HuH-7.5 (cell line): ENCODE results near the gene LPCAT1.

Experiments
- DNase-seq: peaks from one replicate; pipeline ENCODE4 v3.0.0; 2011; ENCODE audit warnings: low spot score

Gene LPCAT1

DNA sequence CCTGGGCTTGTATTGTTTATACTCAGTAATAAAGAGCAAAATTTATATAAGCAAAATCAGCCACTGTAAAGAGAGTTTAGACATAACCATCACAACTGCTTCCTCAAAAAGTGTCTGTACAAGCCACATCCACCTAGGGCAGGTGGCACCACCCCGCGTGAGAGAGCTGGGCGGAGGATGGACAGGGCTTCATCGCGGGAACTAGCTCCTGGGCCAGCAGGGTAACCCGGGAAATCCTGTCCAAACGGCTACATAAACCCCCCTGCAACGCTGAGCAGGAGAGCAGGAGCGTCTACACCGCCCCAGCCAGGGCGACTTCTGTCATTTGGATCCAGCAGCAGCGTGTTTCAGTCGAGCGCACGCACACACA, 79.8 kb downstream of the LPCAT1 start:
- DNase-seq: no peak

GRCh38 chr5:1443171-1443570, 80.6 kb downstream of the LPCAT1 start:
- no peak for DNase-seq

DNA sequence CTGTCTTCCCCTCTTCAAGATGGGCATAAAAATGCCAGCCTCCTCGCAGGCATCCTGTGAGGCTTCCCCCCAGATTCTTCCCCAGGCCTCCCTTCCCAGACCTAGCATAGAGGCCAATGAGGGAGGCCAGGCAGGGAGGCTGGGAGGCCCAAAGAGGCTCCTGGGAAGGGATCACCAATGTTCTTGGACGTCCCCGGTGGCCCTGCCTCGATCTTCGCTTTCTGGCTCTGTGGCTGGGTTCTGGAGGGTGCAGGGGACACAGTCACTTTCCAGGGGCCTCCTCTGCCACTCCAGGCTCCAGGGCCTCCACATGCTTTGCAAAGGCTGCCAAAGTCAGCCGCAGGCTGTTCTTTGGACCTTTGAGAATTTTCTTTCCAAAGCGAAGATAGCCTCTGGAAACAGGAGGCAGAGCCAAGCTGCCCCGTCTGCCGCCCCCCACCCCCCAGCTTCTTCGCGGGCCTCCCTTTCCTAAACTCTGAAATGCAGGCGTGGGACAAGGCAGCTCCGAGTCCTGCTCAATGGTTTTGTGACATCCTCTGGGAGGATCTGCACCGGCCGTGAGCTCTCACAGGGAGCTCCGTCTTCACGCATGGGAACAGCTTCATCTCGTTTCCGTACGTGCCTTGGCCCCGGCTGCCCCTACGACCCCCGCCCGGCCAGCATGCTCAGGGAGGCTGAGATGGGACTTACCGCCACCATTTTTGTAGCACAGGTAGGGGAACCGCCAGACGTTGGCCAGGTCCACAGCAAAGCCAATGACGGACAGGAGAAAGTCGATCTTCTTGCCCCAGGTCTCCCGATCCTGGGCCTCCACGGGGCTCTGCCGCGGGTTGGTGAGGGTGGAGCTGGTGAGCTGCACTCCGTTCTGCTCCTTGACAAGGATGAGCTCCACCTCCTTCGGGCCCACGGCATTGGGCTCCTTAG, 81.3 kb downstream of the LPCAT1 start:
- DNase-seq: no peak

DNA sequence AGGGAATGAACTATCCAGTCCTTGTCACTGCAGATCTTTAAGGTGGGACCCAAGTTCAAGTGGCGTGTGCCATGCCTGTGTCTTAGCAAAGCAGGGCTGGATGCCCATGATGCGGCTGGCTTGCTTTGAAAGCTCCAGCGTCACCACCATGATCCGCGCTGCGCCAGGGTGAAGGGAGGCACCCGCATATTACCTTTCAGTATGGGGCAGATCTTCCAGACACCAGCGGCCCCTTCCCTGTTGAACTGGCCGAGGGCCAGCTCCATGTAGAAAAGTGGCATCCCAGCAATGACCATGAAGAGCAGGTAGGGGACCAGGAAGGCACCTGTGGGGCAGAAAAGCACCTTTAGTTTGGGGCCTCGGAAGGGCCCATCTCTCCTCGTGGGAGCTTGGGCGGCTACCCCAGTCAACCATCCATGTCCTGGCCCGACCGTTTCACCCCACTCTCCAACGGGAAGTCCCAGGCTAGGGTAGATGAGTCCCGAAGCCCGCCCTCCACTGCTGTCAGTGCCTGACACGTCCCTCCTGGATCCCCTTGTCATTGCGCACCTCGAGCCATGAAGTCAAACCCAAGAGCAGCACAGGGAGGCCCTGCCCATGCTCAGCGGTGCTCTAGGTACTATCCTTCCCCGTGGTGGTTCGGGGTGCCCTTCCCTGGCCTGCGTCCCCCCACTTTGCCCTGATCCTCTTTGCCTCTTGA, 82.4 kb downstream of the LPCAT1 start:
- no peak for DNase-seq

- no peak for DNase-seq
These were observed 83.7 kb downstream of the LPCAT1 start for GRCh38 chr5:1440098-1440493.

DNA sequence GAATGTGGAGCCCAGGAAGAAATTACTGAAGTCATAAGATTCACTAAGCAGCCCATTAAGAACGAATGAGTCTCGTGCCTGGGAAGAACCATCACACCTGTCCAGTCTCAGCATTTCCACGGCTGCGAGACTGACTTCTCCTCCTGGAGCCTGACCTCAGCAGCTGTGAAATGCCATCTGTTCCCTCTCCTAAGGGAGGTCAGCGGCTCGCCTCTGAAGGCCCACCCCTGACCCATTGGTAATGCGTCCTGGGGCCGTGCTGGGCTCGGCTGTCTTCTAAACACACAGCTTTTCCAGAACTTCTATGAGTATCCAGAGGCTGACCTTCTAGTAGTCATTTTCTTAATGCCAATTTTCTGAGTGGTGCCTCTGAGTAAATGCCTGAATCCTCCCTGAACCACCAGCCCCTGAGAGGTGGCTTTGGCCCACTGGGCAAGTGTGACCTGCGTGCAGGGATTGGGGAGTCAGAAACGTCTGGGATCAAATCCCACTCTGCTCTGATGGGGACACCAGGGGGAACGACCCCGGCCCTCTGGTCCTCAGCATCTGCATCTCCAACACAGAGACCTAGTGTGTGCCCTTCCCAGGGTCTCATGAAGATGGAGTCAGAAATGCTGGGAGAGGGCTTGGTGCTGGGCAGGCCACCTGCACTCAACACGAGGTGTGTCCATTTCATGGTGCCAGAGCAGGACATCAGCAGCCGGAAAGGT, 84.2 kb downstream of the LPCAT1 start:
- DNase-seq: no peak

GRCh38 chr5:1438871-1439270, 84.9 kb downstream of the LPCAT1 start:
- no peak for DNase-seq

DNA sequence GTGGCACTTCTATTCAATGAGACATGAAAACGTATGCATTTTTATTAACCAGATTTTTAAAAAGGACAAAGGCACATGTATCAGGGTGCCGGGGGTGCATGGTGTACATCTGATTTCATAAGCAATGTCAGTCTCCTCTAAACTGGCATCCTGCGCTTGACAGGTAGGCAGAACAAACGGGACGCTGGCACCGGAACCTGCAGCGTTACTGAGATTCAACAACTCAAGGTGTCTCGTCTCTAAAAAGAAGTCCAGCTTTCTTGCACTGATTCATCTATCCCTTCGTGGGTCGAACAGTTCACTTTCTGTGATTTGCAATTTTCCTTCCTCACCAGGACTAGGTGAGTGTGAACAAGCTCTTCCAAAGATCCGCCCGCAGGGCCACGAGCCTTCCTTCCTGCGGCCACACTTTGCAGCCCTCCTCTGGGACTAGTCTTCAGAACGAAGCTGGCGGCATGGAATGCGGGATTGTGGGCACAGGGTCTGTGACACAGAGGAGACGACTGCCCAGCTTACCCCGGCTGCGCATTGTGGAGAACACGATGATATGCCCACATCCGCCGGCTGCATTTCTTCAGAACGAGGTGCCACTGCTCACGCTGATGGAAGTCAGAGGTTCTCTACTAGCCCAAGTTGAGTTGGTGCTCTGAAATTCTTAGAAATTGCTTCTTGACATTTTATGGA, 85.7 kb downstream of the LPCAT1 start:
- no peak for DNase-seq

DNA sequence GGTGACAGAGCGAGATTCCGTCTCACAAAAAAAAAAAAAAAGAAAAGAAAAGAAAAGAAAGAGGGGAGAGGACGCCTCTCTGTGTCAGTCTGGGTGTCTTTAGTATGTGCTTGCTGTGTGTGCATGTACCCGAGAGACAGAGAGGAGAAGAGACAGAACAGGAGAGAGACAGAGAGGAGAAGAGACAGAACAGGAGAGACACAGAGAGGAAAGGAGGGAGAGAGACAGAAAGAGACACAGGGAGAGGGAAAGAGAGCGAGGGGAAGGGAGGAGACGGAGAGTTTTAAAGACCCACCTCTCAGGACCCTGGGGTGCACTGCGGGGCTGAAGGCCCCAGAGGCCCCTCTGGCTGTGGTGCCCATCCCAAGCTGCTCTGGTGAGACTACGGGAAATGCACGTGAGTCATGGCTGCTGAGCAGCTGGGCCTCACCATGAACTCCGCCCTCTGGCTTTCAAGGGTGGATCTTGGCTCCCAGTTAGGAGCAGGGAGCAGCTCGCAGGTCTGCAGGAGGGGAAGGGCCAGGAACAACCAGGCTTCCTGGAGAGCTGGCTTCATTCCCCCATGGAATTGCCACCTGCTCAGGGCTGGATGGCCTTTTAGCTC, 86.4 kb downstream of the LPCAT1 start:
- peak; percentile 46 for DNase-seq

DNA sequence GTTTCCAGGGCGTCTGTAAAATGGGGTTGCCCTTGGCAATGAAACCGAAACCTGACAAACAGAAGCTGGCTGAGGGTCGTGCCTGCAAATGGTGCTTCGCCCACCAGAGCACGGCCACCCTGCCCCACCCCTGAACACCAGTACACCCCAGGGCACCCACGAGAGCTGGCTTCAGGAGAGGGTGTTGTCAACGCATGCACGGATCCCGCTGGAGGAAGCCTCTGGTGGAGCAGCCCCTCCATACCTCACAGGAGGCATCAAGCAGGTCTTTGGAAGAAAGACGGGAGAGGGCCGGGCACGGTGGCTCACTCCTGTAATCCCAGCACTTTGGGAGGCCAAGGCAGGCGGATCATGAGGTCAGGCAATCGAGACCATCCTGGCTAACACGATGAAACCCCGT, 87.1 kb downstream of the LPCAT1 start:
- DNase-seq: no peak

DNA sequence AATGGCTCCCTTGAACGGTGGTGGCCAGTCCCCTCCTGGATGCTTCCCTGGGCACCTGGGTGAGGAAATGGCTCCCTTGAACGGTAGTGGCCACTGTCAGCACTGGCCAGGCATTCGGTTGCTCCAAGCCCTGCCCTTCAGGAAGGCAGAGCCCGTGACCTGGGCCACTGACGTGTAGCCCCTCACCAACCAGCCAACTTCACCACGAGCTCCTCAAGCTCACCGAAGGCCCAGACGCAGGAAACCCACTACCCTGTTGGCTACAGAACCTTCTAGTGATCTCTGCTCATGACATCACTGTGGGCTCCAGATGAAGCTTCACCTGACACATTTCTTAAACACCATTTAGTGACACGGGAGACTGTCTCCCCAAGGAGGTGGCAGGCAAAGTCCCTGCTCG, 87.7 kb downstream of the LPCAT1 start:
- DNase-seq: no peak

GRCh38 chr5:1435369-1435768, 88.4 kb downstream of the LPCAT1 start:
- no peak for DNase-seq

GRCh38 chr5:1432296-1432695, 91.5 kb downstream of the LPCAT1 start:
- no peak for DNase-seq

DNA sequence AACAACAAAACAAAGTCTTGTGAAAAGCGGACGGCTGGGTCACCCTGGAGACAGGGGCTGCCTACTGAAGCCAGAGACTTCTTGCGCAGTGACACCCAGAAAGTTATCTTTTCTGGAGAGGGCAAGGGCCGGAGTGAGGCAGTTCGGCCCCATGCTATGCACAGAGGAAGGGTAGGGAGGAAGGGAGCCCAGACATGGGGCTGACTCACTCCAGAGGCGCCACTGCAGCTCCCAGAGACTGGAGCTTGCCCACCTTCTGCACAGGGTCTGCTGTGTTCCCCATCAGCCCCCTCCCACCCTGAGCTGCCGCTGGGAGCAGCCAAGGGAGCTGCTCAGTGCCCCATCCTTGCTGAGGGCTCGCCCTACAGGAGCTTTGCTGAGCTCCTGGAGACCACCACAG, 91.9 kb downstream of the LPCAT1 start:
- no peak for DNase-seq

- no peak for DNase-seq
These were observed 92.5 kb downstream of the LPCAT1 start for GRCh38 chr5:1431021-1431811.

- no peak for DNase-seq
These were observed 93.5 kb downstream of the LPCAT1 start for GRCh38 chr5:1430121-1430795.

- DNase-seq: no peak
These were observed 94.3 kb downstream of the LPCAT1 start for GRCh38 chr5:1429496-1429895.

DNA sequence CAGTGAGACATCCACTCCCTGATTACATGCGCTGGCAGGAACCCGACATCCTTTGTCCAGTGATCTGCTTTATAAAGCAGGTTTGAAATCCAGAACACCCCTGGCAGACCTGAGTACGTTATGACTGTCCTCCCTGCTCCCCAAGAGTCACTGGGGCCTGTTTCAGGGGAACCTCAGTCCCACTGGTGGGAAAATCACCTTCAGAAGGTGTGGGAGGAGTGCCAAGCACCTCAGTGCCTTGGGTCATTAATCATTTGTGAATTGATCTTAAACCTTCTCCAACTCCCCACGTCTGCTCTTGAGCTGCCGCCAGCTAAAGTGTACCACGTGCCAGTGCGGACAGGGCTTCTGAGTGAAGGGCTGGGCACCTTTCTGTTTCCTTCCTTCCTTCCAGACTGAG, 94.7 kb downstream of the LPCAT1 start:
- no peak for DNase-seq

DNA sequence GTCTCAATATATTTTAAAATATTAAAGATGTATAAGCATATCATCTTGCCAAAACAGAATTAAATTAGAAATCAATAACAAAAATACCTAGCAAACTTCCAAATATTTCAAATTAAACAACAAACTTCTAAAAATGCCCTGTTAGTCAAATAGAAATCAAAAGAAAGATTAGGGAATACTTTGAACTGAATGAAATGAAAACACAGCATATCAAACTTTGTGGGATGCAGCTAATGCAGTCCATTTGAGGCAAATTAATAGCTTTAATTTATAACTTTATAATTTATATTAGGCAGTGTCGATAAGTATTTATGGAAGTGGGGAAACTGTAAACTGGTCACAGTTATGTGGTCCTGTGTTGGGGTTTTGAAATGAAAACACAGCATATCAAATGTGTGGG, 95.7 kb downstream of the LPCAT1 start:
- DNase-seq: no peak

- DNase-seq: no peak
These were observed 99.0 kb downstream of the LPCAT1 start for GRCh38 chr5:1424716-1425115.
